NCI-H1417 (cell line): ENCODE data around the gene GGT7.
"Not testable (repeated sequence)": the region's sequence is repeated elsewhere in the genome, so short reads cannot be mapped to it uniquely, and the experiment has no call there.

ENCODE experiments used
- DNase-seq, 3 experiments: peaks; one replicate each; lab custom pipeline; 2025; lab: John Stamatoyannopoulos, UW

Gene GGT7

GRCh38 chr20:34883087-34883688 is 10.5 kb upstream of the GGT7 start:
- no peak for DNase-seq

GRCh38 chr20:34881689-34882088 is 9.0 kb upstream of the GGT7 start:
- no peak for DNase-seq

- not testable (repeated sequence) for DNase-seq
Measured at GRCh38 chr20:34880971-34881370, 8.3 kb upstream of the GGT7 start.

- DNase-seq = no peak
Measured at GRCh38 chr20:34880215-34880850, 7.7 kb upstream of the GGT7 start.

- peak in 2 of 3 experiments; percentile 95 to 98 for DNase-seq
Measured at GRCh38 chr20:34876406-34877282, 4.0 kb upstream of the GGT7 start, which contains the start of gene ACSS2. ACSS2 (plus strand) TSS chr20:34876612; CDS start chr20:34876646, 34 bp downstream.

GRCh38 chr20:34875642-34876405 is 3.2 kb upstream of the GGT7 start:
- peak in 1 of 3 experiments; percentile 95 for DNase-seq

- peak; percentile 56 to 84 (median 58) for DNase-seq
Measured at GRCh38 chr20:34874094-34874654, 1.5 kb upstream of the GGT7 start.

GRCh38 chr20:34873583-34874093 is 982 bp upstream of the GGT7 start:
- DNase-seq = no peak

GRCh38 chr20:34871966-34872621 is 562 bp downstream of the GGT7 start:
- DNase-seq = no peak

- DNase-seq = no peak
Measured at GRCh38 chr20:34871320-34871926, 1.2 kb downstream of the GGT7 start.

- DNase-seq = no peak
Measured at GRCh38 chr20:34864216-34864615, 8.4 kb downstream of the GGT7 start.

GRCh38 chr20:34863421-34863965 is 9.2 kb downstream of the GGT7 start:
- DNase-seq = no peak

- DNase-seq = no peak
Measured at GRCh38 chr20:34862724-34863123, 9.9 kb downstream of the GGT7 start.

- DNase-seq = peak in 2 of 3 experiments; percentile 44 to 68
Measured at GRCh38 chr20:34861386-34862084, 11.1 kb downstream of the GGT7 start.

GRCh38 chr20:34859826-34860545 is 12.7 kb downstream of the GGT7 start:
- no peak for DNase-seq

GRCh38 chr20:34859367-34859766 is 13.3 kb downstream of the GGT7 start:
- no peak for DNase-seq

- DNase-seq = no peak
Measured at GRCh38 chr20:34852298-34852697, 20.4 kb downstream of the GGT7 start.

GRCh38 chr20:34850969-34851368 is 21.7 kb downstream of the GGT7 start:
- no peak for DNase-seq

GRCh38 chr20:34849778-34850177 is 22.9 kb downstream of the GGT7 start:
- no peak for DNase-seq
